SK-N-SH treated with all-trans-retinoic acid at 6 μM for 48 hours (cell line): Measurements from ENCODE around the gene KLK10.

Experiments used
- BACH2 ChIP-seq: fragments of 250-450 bp; sonication (Bioruptor Pico); IDR thresholded peaks from 2 replicates; pipeline ENCODE4 v1.9.0; 2021; ENCODE audit warnings: mild to moderate bottlenecking, borderline replicate concordance
- CSRNP3 ChIP-seq: fragments of 250-450 bp; sonication (Bioruptor Pico); IDR thresholded peaks from 2 replicates; pipeline ENCODE4 v1.5.1; 2021; ENCODE audit warnings: mild to moderate bottlenecking, moderate library complexity
- GLIS3 ChIP-seq: fragments of 250-450 bp; sonication (Bioruptor Pico); IDR thresholded peaks from 2 replicates; pipeline ENCODE4 v1.5.0; 2020; ENCODE audit warnings: mild to moderate bottlenecking, moderate library complexity
- OSR1 ChIP-seq: fragments of 250-450 bp; sonication (Bioruptor Pico); IDR thresholded peaks from 2 replicates; pipeline ENCODE4 v1.8.0; 2022; ENCODE audit warnings: moderate library complexity, mild to moderate bottlenecking, inconsistent platforms
- PATZ1 ChIP-seq: fragments of 250-450 bp; sonication (Bioruptor Pico); IDR thresholded peaks from 2 replicates; pipeline ENCODE4 v1.8.0; 2020; ENCODE audit warnings: mild to moderate bottlenecking, moderate library complexity, borderline replicate concordance
- POU6F1 ChIP-seq: fragments of 250-450 bp; sonication (Bioruptor Pico); IDR thresholded peaks from 2 replicates; pipeline ENCODE4 v1.8.0; 2021; ENCODE audit warnings: low read depth, mild to moderate bottlenecking, moderate library complexity, borderline replicate concordance
- TOX ChIP-seq: fragments of 250-450 bp; sonication (Bioruptor Pico); IDR thresholded peaks from 2 replicates; pipeline ENCODE4 v1.8.0; 2021; ENCODE audit warnings: mild to moderate bottlenecking, moderate library complexity, borderline replicate concordance
- TSHZ2 ChIP-seq: fragments of 250-450 bp; sonication (Bioruptor Pico); IDR thresholded peaks from 2 replicates; pipeline ENCODE4 v1.5.0; 2020; ENCODE audit warnings: mild to moderate bottlenecking, moderate library complexity
- ZFP3 ChIP-seq: fragments of 250-450 bp; sonication (Bioruptor Pico); IDR thresholded peaks from 2 replicates; pipeline ENCODE4 v1.5.0; 2020; ENCODE audit warnings: mild to moderate bottlenecking, moderate library complexity
- ZNF70 ChIP-seq: fragments of 450-650 bp; formaldehyde crosslinking; IDR thresholded peaks from 2 replicates; pipeline ENCODE4 v1.5.0; 2020; ENCODE audit warnings: mild to moderate bottlenecking, moderate library complexity
- ZNF8 ChIP-seq: fragments of 450-650 bp; formaldehyde crosslinking; IDR thresholded peaks from 2 replicates; pipeline ENCODE4 v1.5.0; 2020; ENCODE audit warnings: mild to moderate bottlenecking, moderate library complexity

- TF ChIP-seq TSHZ2 (CRISPR knock-in tag) (no peak), PATZ1 (no peak), POU6F1 (CRISPR knock-in tag) (no peak), TOX (CRISPR knock-in tag) (no peak), CSRNP3 (CRISPR knock-in tag) (no peak), ZFP3 (no peak), ZNF8 (CRISPR knock-in tag) (no peak), ZNF70 (CRISPR knock-in tag) (no peak), GLIS3 (CRISPR knock-in tag) (no peak), BACH2 (CRISPR knock-in tag) (no peak), OSR1 (CRISPR knock-in tag) (no peak)
These were observed 17.4 kb downstream of the KLK10 start for GRCh38 chr19:51002089-51002532.
